WTC11 (cell line): Measurements from ENCODE around the gene SLC1A3. TPM values are rescaled to one million over a fixed set of nuclear protein-coding genes. Genes with fewer than 3 reads are reported as not detected.

Experiments used
- ATAC-seq: fragments of 200-7000 bp; cut with Tn5 transposase; 2 replicates; pipeline ENCODE4 v1.10.0; 2021; ENCODE audit warnings: mild to moderate bottlenecking, moderate library complexity
- CTCF ChIA-PET: fragments of 300-600 bp; sonication (Branson Sonifier 250); formaldehyde crosslinking; loops from one replicate; lab custom pipeline; 2021; ENCODE audit warnings: antibody characterized with exemption; lab: Charles Lee
- POLR2A ChIA-PET: fragments of 350-600 bp; sonication (Branson Sonifier 250); formaldehyde crosslinking; loops from one replicate; lab custom pipeline; 2021; ENCODE audit warnings: antibody characterized with exemption; lab: Charles Lee
- DNase-seq: peaks from one replicate; pipeline ENCODE4 v3.0.0; 2021; ENCODE audit warnings: low spot score
- H3K27ac Mint-ChIP-seq: 2 replicates; pipeline ENCODE4 v1.8.0; 2021; ENCODE audit warnings: mixed read lengths
- H3K27me3 Mint-ChIP-seq: 2 replicates; pipeline ENCODE4 v1.8.0; 2021; ENCODE audit warnings: low read depth, mild to moderate bottlenecking, moderate library complexity, mixed read lengths
- H3K36me3 Mint-ChIP-seq: 2 replicates; pipeline ENCODE4 v1.8.0; 2021; ENCODE audit warnings: mixed read lengths
- H3K4me1 Mint-ChIP-seq: 2 replicates; pipeline ENCODE4 v1.8.0; 2022; ENCODE audit warnings: mixed read lengths
- H3K4me3 Mint-ChIP-seq: 2 replicates; pipeline ENCODE4 v1.8.0; 2021; ENCODE audit warnings: mild to moderate bottlenecking, moderate library complexity, mixed read lengths
- H3K9me3 Mint-ChIP-seq: 2 replicates; pipeline ENCODE4 v1.8.0; 2021; ENCODE audit warnings: mixed read lengths
- CTCF ChIP-seq: fragments of 200-600 bp; IDR thresholded peaks from 2 replicates; pipeline ENCODE4 v1.8.0; 2022; ENCODE audit warnings: antibody characterized with exemption
- ERG ChIP-seq: fragments of 250-450 bp; sonication (Bioruptor Pico); IDR thresholded peaks from 2 replicates; pipeline ENCODE4 v1.8.0; 2021; ENCODE audit warnings: mild to moderate bottlenecking
- FOXK1 ChIP-seq: sonication (generic); formaldehyde crosslinking; IDR thresholded peaks from 2 replicates; pipeline ENCODE4 v1.8.0; 2022; ENCODE audit warnings: mild to moderate bottlenecking, moderate library complexity, missing genetic modification reagents
- GRHL2 ChIP-seq: fragments of 250-450 bp; sonication (Bioruptor Pico); IDR thresholded peaks from 2 replicates; pipeline ENCODE4 v1.8.0; 2022; ENCODE audit warnings: mild to moderate bottlenecking, moderate library complexity; ENCODE audit not compliant: insufficient replicate concordance, severe bottlenecking
- HMGXB4 ChIP-seq: sonication (generic); formaldehyde crosslinking; IDR thresholded peaks from 2 replicates; pipeline ENCODE4 v1.8.1; 2023; ENCODE audit warnings: mild to moderate bottlenecking, moderate library complexity, missing genetic modification reagents
- MXD4 ChIP-seq: fragments of 250-450 bp; sonication (Bioruptor Pico); IDR thresholded peaks from 2 replicates; pipeline ENCODE4 v1.8.0; 2021; ENCODE audit warnings: mild to moderate bottlenecking, moderate library complexity, borderline replicate concordance
- MYBL2 ChIP-seq: sonication (generic); formaldehyde crosslinking; IDR thresholded peaks from 2 replicates; pipeline ENCODE4 v1.8.1; 2023; ENCODE audit warnings: mild to moderate bottlenecking, moderate library complexity, missing genetic modification reagents
- OVOL2 ChIP-seq: fragments of 250-450 bp; sonication (Bioruptor Pico); IDR thresholded peaks from 2 replicates; pipeline ENCODE4 v1.9.0; 2021; ENCODE audit warnings: mild to moderate bottlenecking, borderline replicate concordance
- PRDM15 ChIP-seq: sonication (generic); formaldehyde crosslinking; IDR thresholded peaks from 2 replicates; pipeline ENCODE4 v1.8.0; 2022; ENCODE audit warnings: missing genetic modification reagents
- RELA ChIP-seq: sonication (generic); formaldehyde crosslinking; IDR thresholded peaks from 2 replicates; pipeline ENCODE4 v1.8.1; 2022; ENCODE audit warnings: missing genetic modification reagents, mild to moderate bottlenecking, borderline replicate concordance
- TP53 ChIP-seq: sonication (generic); formaldehyde crosslinking; IDR thresholded peaks from 2 replicates; pipeline ENCODE4 v1.8.1; 2023; ENCODE audit warnings: mild to moderate bottlenecking, missing genetic modification reagents
- ZNF263 ChIP-seq: sonication (generic); formaldehyde crosslinking; IDR thresholded peaks from 2 replicates; pipeline ENCODE4 v1.8.1; 2022; ENCODE audit warnings: low read depth, mild to moderate bottlenecking, moderate library complexity, missing genetic modification reagents
- ZNF317 ChIP-seq: sonication (generic); formaldehyde crosslinking; IDR thresholded peaks from 2 replicates; pipeline ENCODE4 v1.8.1; 2023; ENCODE audit warnings: low read depth, mild to moderate bottlenecking, moderate library complexity, missing genetic modification reagents, borderline replicate concordance
- total RNA-seq: library from RNA; stranded (reverse); gene quantifications from 3 replicates; pipeline ENCODE4 v1.2.3, GENCODE V29; 2021

The SLC1A3 gene
- total RNA-seq, 1 experiment from 2014 or later: 77.9 TPM

- no peak for TF ChIP-seq HMGXB4
- TF ChIP-seq, all 79 proteins: peak for 0
Observed at GRCh38 chr5:36726317-36726716, 119.9 kb downstream of the SLC1A3 start (continued).

- TF ChIP-seq ERG (no peak), ZNF263 (CRISPR knock-in tag) (no peak), FOXK1 (CRISPR knock-in tag) (no peak)
- Mint-ChIP-seq H3K27me3 (no peaks in the 10 kb centered on the region), H3K36me3 (no peaks in the 10 kb centered on the region), H3K27ac (no peak overlapping the region), H3K4me1 (peaks cover 8% of the 10 kb centered on the region), H3K4me3 (no peak overlapping the region), H3K9me3 (peaks cover 3% of the 10 kb centered on the region)
- DNase-seq (no peak), ATAC-seq (no peak)
- CTCF ChIA-PET: interaction anchor here (1.0 to 1.2 kb wide), 2 partner anchors 13 to 144 kb away, joined by 3 to 4 read pairs; no protein-coding TSS in a partner anchor
- POLR2A ChIA-PET: no interaction called here
Observed at GRCh38 chr5:36726767-36727166, 120.4 kb downstream of the SLC1A3 start.

GRCh38 chr5:36728697-36729543 is 122.5 kb downstream of the SLC1A3 start:
- H3K36me3 Mint-ChIP-seq: no peaks in the 10 kb centered on the region
- POLR2A ChIA-PET: no interaction called here
- DNase-seq: no peak

GRCh38 chr5:36730537-36731216 is 124.3 kb downstream of the SLC1A3 start:
- TF ChIP-seq GRHL2: no peak
- TF ChIP-seq MXD4: no peak
- no peak for TF ChIP-seq OVOL2 (CRISPR knock-in tag)
- ChIA-PET CTCF (interaction anchor here (0.6 to 2.9 kb wide), 11 partner anchors 8 to 515 kb away, joined by 3 to 18 read pairs (median 4); no protein-coding TSS in a partner anchor), POLR2A (no interaction called here)
- Mint-ChIP-seq H3K27me3 (no peaks in the 10 kb centered on the region), H3K27ac (no peak overlapping the region), H3K9me3 (no peaks in the 10 kb centered on the region), H3K36me3 (no peaks in the 10 kb centered on the region), H3K4me3 (no peak overlapping the region), H3K4me1 (peaks cover 7% of the 10 kb centered on the region)
- ATAC-seq (no peak), DNase-seq (no peak)

More at GRCh38 chr5:36728697-36729543, 122.5 kb downstream of the SLC1A3 start:
- no peak overlapping the region for H3K4me3 Mint-ChIP-seq
- CTCF ChIA-PET: interaction anchor here (1.0 to 2.9 kb wide), 7 partner anchors 10 to 141 kb away, joined by 3 to 18 read pairs (median 7); no protein-coding TSS in a partner anchor
- no peak overlapping the region for H3K27ac Mint-ChIP-seq
- H3K4me1 Mint-ChIP-seq: peaks cover 13% of the 10 kb centered on the region
- H3K27me3 Mint-ChIP-seq: no peaks in the 10 kb centered on the region
- no peaks in the 10 kb centered on the region for H3K9me3 Mint-ChIP-seq
- ATAC-seq: peak; percentile 31; the same call in 1 of the 2 replicates
- peak; percentile 34 for TF ChIP-seq CTCF
- TF ChIP-seq TP53 (CRISPR knock-in tag): no peak
- TF ChIP-seq, all 79 proteins: peak for 1

GRCh38 chr5:36733183-36733582 is 126.8 kb downstream of the SLC1A3 start:
- H3K4me3 Mint-ChIP-seq: no peak overlapping the region
- DNase-seq (no peak), ATAC-seq (peak; percentile 34)
- H3K27ac Mint-ChIP-seq: 0 out of 2 replicates have a peak overlapping the region, but pooled peaks have one; percentile 59
- no peaks in the 10 kb centered on the region for H3K27me3 Mint-ChIP-seq
- CTCF ChIA-PET: no interaction called here
- POLR2A ChIA-PET: no interaction called here
- no peaks in the 10 kb centered on the region for H3K9me3 Mint-ChIP-seq
- H3K4me1 Mint-ChIP-seq: peaks cover 6% of the 10 kb centered on the region
- no peaks in the 10 kb centered on the region for H3K36me3 Mint-ChIP-seq
- TF ChIP-seq PRDM15 (CRISPR knock-in tag) (no peak), HMGXB4 (no peak), RELA (CRISPR knock-in tag) (no peak), ZNF317 (CRISPR knock-in tag) (no peak), MYBL2 (CRISPR knock-in tag) (no peak)
